WI38 (cell line): ENCODE results near the gene MEF2C.

ENCODE experiments used
- H3K4me3 ChIP-seq: 2 replicates; pipeline ENCODE4 v1.5.1; 2011; ENCODE audit warnings: low read depth, mild to moderate bottlenecking, control low read depth, low read length
- CTCF ChIP-seq: IDR thresholded peaks from 2 replicates; pipeline ENCODE4 v1.5.1; 2012; ENCODE audit warnings: low read depth, mild to moderate bottlenecking, control low read depth, low read length

Gene MEF2C

GRCh38 chr5:88880201-88880600 is 2.8 kb downstream of the MEF2C start:
- TF ChIP-seq CTCF, result no peak
- no peak overlapping the region for H3K4me3 ChIP-seq

- TF ChIP-seq CTCF, result no peak
- H3K4me3 ChIP-seq, result no peak overlapping the region
These were observed 3.3 kb downstream of the MEF2C start for GRCh38 chr5:88879724-88880123.

- no peak overlapping the region for H3K4me3 ChIP-seq
These were observed 4.0 kb downstream of the MEF2C start for GRCh38 chr5:88878976-88879375.

GRCh38 chr5:88877826-88878225 is 5.2 kb downstream of the MEF2C start:
- no peak overlapping the region for H3K4me3 ChIP-seq
- no peak for TF ChIP-seq CTCF

More at GRCh38 chr5:88878976-88879375, 4.0 kb downstream of the MEF2C start:
- TF ChIP-seq CTCF, result no peak

GRCh38 chr5:88876714-88877113 is 6.3 kb downstream of the MEF2C start:
- no peak for TF ChIP-seq CTCF

GRCh38 chr5:88875341-88876234 is 7.4 kb downstream of the MEF2C start:
- no peak for TF ChIP-seq CTCF
- H3K4me3 ChIP-seq, result no peak overlapping the region

More at GRCh38 chr5:88876714-88877113, 6.3 kb downstream of the MEF2C start:
- H3K4me3 ChIP-seq, result no peak overlapping the region

- TF ChIP-seq CTCF, result no peak
- no peak overlapping the region for H3K4me3 ChIP-seq
These were observed 9.5 kb downstream of the MEF2C start for GRCh38 chr5:88873447-88873846.
